GM12874 (cell line): ENCODE measurements around the gene BCL7C.

Source experiments
- TF ChIP-seq, protein P1 (sequence below): IDR thresholded peaks from 2 replicates; pipeline ENCODE4 v1.5.1; 2011; ENCODE audit warnings: low read depth, mild to moderate bottlenecking, control low read depth, low read length, moderate library complexity; ENCODE audit not compliant: insufficient read depth

The BCL7C gene

DNA sequence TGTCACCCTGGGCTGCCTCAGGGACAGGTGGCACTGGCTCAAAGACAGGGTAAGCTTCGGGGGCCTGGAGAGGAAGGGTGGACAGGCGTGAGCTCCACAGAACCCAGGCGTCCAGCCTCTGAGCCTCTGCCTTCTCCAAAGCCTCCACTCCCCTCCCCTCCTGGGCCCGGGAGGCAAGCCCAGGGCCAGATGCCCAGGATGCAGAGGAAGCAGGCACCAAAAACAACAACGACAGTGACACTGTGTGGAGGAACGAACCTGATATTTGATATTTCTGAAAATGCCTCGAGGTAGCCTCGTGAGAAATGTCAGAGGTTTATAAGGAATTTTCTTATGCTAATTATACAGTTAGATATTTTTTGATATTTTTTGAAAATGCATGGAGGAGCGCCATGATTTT lies 6.0 kb downstream of the BCL7C start:
- TF ChIP-seq, protein P1, sequence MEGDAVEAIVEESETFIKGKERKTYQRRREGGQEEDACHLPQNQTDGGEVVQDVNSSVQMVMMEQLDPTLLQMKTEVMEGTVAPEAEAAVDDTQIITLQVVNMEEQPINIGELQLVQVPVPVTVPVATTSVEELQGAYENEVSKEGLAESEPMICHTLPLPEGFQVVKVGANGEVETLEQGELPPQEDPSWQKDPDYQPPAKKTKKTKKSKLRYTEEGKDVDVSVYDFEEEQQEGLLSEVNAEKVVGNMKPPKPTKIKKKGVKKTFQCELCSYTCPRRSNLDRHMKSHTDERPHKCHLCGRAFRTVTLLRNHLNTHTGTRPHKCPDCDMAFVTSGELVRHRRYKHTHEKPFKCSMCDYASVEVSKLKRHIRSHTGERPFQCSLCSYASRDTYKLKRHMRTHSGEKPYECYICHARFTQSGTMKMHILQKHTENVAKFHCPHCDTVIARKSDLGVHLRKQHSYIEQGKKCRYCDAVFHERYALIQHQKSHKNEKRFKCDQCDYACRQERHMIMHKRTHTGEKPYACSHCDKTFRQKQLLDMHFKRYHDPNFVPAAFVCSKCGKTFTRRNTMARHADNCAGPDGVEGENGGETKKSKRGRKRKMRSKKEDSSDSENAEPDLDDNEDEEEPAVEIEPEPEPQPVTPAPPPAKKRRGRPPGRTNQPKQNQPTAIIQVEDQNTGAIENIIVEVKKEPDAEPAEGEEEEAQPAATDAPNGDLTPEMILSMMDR = no peak

GRCh38 chr16:30886145-30886544 lies 7.7 kb downstream of the BCL7C start:
- TF ChIP-seq, protein P1 = no peak

DNA sequence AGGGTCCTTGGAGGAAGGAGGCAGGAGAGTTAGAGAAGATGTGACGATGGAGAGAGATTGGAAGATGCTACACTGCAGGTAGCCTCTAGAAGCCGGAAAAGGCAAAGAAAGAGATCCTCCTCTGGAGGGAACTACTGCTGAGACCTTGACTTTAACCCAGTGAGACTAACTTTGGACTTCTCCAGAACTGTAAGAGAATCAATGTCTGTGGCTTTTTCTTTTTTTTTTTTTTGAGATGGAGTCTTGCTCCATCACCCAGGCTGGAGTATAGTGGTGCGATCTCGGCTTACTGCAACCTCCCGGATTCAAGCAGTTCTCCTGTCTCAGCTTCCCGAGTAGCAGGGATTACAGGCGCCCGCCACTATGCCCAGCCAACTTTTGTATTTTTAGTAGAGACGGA lies 8.7 kb downstream of the BCL7C start:
- TF ChIP-seq, protein P1 = no peak

GRCh38 chr16:30884760-30885159 lies 9.1 kb downstream of the BCL7C start:
- TF ChIP-seq, protein P1 = no peak

GRCh38 chr16:30882429-30883310 lies 11.2 kb downstream of the BCL7C start:
- TF ChIP-seq, protein P1 = no peak

DNA sequence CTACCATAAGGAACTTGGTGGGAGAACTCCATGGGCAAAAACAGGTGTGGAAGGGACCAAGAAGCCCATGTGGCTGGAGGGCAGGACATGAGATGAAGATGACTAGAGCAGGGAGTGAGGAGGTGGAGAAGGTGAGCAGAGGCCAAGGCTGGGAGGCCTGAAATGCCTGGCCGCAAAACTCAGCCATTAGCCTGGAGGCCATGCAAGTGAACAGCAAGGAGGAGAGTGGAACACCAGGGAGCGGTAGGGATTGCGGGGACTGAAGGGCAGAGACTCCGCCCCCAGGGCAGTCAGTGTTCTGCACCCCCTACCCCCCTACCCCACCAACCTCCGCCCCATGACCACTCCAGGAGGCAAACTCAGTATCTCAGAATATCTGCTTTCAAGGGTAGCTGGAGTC lies 17.0 kb downstream of the BCL7C start:
- TF ChIP-seq, protein P1 = no peak

GRCh38 chr16:30875871-30876801 lies 17.7 kb downstream of the BCL7C start:
- TF ChIP-seq, protein P1 = no peak
